VCaP (cell line): ENCODE measurements around the gene CC2D1A.
"Not testable (repeated sequence)": the region's sequence is repeated elsewhere in the genome, so short reads cannot be mapped to it uniquely, and the experiment has no call there.

Source experiments
- H3K27ac ChIP-seq: fragments of 450-650 bp; 2 replicates; pipeline ENCODE4 v1.5.1; 2017
- CTCF ChIP-seq: fragments of 450-650 bp; conservative IDR thresholded peaks from 2 replicates; pipeline ENCODE4 v1.5.1; 2017; ENCODE audit warnings: mild to moderate bottlenecking, moderate library complexity

CC2D1A gene

DNA sequence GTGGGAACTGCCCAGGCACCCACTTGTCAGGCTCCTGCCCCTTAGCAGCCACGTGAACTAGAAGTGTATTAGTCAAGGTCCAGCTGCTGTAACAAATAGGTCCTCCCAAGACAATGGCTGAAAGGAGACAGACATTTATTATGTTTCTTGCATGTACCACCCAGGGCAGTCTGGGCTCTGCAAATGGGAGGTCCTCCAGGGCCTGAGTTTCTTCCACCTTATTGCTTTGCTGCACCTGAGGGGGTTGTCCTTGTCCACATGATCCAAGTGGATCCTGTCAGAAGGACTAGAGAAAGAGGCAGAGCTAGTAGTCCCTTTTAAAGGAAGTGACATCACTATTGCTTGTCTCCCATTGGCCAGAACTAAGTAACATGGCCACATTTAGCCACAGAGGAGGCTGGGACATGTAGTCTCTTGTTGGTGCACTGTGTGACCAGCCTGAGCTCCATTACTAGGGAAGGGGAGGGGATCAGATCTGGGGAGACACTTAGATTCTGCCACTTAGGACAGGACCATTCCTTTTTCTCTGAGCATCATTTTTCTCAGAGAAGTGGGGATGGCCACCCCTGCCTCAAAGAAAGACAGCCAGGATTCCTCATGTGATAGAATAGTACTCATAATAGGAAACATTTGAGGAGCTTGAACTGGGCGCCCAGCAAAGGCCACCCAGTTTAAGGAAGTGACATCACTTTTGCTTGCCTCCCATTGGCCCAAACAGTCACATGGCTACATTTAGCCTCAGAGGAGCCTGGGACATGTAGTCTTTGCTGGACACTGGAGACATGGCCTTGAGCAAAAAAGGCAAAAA, 15.1 kb downstream of the CC2D1A start:
- H3K27ac ChIP-seq = no peak overlapping the region
- TF ChIP-seq CTCF = no peak

- H3K27ac ChIP-seq = not testable (repeated sequence)
These were observed 16.1 kb downstream of the CC2D1A start for GRCh38 chr19:13922118-13922517.

GRCh38 chr19:13923194-13923987, 17.4 kb downstream of the CC2D1A start:
- no peak for TF ChIP-seq CTCF
- no peak overlapping the region for H3K27ac ChIP-seq

- TF ChIP-seq CTCF = no peak
- H3K27ac ChIP-seq = no peak overlapping the region
These were observed 20.0 kb downstream of the CC2D1A start for GRCh38 chr19:13926010-13926409.

GRCh38 chr19:13926715-13927114, 20.7 kb downstream of the CC2D1A start:
- no peak for TF ChIP-seq CTCF
- H3K27ac ChIP-seq = no peak overlapping the region

- no peak for TF ChIP-seq CTCF
- no peak overlapping the region for H3K27ac ChIP-seq
These were observed 23.3 kb downstream of the CC2D1A start for GRCh38 chr19:13929340-13929739.

DNA sequence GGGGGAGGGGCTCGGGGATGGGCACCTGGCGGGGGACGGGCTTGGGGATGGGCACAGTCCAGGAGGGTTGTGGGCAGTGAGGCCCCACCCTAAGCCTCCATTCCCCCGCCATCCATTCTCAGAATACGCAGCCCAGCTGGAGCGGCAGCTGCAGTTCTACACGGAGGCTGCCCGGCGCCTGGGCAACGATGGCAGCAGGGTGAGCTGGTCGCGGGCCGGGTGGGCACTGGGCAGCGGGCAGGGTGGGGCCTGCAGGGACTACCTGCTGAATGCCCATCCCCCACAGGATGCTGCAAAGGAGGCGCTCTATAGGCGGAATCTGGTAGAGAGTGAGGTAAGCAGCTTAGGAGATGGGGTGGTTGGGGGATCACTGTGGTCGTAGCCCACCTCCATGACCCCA, 24.0 kb downstream of the CC2D1A start:
- no peak for TF ChIP-seq CTCF
- H3K27ac ChIP-seq = no peak overlapping the region

- no peak for TF ChIP-seq CTCF
- H3K27ac ChIP-seq = no peak overlapping the region
These were observed 24.4 kb downstream of the CC2D1A start for GRCh38 chr19:13930402-13930801.
